Stimulated activated naive CD4-positive, alpha-beta T cell (primary cell): ENCODE results near the gene CRB2.

Source experiments
- DNase-seq, 6 experiments: peaks; one replicate each; lab custom pipeline; 2025; lab: John Stamatoyannopoulos, UW

CRB2 gene

DNA sequence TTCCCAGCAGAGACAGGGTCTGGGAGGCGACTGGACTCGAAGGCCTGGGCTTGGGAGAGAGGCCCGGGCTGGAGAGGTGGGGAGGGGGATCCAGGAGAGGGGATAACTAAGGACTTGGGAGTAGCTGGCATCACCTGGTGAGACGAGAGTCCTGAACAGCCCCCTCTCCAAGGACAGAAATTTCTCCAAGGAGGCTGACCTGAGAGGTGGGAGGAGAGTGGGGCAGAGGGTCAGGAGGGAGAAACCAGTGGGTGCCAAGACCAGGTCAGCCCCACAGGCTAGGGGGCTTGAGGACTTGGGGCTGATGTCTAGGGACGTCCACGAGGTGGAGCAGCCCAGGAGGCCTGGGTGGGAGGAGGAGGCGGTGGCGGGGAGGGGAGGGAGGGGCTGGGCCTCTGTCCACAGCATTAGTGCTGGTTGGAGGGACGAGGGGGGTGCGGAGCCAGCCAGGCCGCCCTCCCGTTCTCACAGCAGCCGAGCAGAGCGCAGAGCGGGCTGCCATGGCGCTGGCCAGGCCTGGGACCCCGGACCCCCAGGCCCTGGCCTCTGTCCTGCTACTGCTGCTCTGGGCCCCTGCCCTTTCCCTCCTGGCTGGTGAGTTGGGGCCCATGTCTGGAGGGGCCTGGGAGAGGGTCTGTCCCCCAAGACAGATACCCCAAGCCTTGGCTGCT, at the start of gene CRB2:
Gene CRB2 (plus strand): TSS at position 437 of the 671 bp plus-strand sequence. CDS start 64 bp downstream, at position 501.
- DNase-seq: no peak

- no peak for DNase-seq
These were observed 46.4 kb upstream of the CRB2 start for GRCh38 chr9:123309611-123310010.

DNA sequence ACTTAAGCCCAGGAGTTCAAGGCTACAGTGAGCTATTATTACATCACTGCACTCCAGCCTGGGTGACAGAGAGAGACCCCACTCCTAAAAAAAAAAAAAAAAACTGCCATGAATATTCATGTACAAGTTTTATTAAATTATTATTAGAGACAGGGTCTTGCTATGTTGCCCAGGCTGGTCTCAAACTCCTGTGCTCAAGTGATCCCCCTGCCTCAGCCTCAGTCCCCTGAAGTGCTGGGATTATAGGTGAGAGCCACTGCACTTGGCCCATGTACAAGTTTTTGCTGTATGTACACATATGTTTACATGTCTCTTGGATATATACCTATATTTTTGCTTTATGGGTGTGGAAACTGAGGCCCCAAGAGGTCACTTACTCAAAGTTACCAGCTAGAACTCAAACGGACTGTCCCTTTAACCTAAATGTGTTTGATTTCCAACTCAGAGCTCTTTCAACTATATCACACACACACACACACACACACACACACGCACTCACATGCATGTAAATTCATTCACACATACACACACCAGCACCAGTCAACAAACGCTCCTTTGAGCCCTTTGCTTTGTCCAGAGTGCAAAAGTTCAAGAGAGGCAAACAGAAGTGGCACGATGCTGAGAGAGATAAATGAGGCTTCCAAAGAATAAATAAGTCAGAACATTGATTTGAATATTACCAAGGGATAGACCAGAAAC, 45.3 kb upstream of the CRB2 start:
- DNase-seq: no peak

DNA sequence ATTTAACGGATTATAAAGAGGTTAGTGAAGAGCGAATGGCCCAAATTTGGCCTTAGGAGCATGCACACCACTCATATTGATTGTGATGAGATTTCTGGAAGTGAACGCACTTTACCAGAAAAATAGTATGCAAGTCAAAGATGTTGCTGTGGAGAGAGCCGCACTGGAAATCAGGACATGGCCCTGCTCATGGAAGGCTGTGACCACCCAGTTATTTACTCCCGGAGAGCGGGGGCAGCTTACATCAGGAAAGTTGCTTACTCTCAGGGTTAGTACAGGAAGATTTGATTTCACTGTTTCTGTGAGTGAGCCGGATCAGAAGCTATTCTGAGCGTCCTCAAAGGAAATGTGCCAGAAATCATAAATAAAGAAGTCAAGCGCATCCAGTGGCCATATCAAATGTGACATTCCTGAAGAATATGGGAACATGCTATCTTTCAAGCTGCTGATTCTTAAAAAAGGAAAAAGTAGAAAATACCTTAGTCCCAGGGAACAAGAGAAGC, 44.7 kb upstream of the CRB2 start:
- no peak for DNase-seq

DNA sequence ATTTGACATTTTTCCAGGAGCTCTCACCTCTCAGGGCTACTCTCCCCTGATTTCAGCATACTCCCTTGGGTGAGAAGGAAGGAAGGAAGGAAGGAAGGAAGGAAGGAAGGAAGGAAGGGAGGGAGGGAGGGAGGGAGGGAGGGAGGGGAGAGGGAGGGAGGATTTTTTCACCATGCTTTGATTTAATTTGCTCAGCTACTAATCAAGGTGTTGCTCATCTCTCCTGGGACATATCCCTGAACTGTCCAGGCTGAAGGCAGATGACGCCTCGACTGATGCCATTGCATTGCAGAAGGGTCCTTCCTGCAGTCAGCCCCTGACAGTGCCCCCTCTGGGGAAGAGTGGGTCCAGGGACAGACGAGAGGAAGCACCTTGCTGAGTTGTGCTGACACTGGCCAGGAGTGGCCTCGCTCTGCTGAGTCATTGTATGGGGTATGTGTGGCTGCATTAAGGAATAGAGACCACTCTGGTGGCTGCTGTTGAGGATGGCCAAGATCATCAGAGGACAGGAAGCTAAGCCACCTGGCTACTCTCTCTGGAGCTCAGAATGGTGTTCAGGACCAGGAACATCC, 43.6 kb upstream of the CRB2 start:
- no peak for DNase-seq

DNA sequence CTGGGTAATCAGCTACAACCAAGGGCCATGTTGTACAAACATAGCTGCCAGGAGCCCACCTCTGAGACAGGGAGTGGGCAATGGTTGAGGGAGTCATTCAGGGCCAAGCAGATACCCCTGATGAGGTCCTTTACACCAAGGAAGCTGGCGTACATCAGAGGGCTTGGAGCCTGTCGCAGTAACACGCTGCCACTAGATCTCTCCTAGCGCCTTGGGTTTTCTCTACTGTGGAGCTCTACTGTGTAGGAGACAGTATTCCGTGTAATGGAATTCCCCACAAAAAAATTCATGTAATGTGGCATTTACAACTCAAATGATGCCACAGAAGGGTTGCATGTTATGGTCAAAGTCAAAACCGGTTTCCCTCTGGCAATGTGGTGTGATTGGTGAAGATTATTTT, 41.4 kb upstream of the CRB2 start:
- no peak for DNase-seq

- DNase-seq: no peak
These were observed 40.4 kb upstream of the CRB2 start for GRCh38 chr9:123315635-123316034.

GRCh38 chr9:123316053-123316718, 39.8 kb upstream of the CRB2 start:
- DNase-seq: no peak

DNA sequence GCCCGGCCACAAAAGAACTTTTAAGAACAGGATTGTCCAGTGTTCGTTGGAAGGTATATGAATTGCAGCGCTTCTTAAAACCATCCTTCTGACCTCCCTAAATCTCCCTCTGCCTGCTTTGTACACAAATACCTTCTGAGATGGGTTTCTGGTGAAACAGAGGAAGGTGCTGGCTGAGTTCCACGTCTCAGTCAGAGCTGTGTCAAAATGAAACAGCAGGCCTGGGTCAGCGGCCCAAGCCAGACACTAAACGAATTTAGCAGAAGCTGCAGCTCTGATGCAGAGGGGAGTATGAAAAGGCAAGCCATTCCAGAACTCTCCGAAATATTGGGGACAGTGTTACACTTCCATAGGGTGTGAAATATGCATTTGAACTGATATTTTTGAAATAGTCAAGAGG, 37.8 kb upstream of the CRB2 start:
- DNase-seq: no peak

DNA sequence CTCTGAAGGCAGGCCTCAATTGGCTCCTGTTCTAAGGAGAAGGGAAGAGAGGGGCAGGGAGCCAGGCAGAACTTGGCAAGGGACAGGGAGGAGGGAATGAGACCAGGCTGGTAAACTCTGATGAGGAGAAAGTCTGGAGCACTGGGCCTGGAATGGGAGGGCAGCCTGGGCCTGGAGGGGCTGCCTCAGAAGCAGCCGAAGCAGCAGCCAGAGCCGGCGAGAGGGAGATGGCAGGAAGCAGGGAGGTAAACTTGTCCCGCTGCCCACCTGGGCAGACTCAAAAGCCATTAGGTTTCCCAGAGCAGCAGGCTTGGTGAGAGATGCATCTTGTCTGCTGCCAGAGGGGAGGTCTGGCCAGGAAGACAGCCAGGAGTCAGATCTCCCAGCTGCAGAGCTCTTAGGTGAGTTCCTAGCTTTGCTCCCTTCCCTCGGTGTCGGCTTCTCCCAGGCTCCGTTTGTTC, 37.0 kb upstream of the CRB2 start:
- DNase-seq: no peak

DNA sequence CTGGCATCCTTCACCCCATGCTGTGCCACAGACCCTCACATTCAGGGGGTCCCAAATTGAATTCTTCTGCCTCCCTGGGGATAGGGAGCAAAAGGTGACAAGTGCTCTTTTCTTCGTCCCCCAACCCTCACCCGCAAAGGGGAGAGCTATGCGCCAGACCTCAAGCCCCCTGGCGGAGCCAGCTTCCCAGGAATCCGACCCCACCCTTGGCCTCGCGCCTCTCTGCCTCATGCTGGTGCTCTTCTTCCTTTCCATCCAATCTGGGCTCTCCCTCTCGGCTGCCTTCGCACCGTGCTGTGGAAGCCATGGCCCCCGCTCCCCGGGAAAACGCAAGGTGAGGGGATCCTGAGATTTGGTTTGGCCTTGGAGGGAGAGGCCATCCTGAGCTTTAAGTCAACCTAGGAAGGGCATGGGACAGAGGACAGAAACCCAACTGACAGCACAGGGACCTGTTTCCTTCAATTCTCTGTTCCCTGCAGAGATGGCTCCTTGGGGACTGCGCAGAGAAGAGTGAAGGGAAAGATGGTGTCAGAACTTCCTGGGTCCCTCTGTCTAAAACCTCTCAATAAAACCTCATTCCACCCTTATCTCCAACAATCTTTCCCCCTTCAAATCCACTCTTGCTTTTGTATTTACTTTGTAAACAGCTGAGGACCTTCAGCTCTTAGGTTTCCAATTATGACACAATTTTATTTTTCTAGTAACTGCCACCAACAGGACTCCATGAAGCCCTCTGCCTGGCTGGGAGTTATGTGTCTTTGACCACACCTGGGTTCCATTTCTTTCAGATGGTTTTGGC, 36.3 kb upstream of the CRB2 start:
- DNase-seq: no peak

DNA sequence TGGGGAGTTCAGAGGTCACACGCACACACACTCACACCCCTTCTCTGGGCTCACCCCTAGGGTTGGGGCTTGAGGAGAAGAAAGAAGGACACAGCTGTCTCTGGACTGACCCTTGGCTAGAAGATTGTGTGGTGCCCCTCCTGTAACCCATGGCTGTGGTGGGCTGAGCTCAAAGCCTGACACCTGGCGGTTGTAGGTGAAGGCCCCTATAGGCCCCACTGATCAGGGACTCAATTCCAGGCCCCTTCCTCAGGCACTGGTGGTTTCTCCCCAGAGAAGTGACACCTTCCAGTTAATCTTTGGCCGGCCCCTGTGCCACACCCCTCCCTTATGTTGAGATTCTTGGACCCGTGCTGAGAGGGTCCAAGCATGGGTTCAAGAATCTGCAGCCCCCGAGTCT, 35.2 kb upstream of the CRB2 start:
- DNase-seq: no peak

DNA sequence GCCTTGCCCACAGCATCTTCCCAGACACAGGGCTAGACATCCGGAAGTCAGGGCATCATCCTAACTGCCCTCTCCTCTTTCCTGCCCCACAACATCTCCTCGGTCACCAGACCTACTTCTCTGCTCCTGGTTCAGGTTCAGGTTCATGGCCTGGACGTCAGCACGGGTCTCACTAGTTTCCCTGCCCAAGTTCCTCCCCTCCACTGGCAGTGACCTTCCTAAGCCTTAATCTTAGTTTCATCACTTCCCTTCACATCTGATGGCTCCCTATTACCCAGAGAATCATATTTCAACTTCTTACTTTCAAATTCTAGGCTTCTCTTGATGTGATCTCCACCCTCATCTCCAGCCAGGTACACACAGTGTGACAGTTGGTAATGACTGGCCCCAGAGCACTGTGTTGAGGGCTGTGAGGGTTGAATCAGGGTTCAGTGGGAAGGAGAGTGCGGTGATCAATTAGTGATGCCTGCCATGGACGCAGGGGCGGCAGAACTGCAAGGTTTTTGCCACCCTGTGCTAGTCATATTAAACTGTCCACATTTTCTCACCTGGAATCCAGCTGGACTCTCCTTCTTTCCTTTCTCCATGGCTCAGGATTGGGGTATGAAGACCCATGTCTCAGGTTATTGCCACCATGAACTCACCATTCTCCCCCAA, 34.3 kb upstream of the CRB2 start:
- no peak for DNase-seq

DNA sequence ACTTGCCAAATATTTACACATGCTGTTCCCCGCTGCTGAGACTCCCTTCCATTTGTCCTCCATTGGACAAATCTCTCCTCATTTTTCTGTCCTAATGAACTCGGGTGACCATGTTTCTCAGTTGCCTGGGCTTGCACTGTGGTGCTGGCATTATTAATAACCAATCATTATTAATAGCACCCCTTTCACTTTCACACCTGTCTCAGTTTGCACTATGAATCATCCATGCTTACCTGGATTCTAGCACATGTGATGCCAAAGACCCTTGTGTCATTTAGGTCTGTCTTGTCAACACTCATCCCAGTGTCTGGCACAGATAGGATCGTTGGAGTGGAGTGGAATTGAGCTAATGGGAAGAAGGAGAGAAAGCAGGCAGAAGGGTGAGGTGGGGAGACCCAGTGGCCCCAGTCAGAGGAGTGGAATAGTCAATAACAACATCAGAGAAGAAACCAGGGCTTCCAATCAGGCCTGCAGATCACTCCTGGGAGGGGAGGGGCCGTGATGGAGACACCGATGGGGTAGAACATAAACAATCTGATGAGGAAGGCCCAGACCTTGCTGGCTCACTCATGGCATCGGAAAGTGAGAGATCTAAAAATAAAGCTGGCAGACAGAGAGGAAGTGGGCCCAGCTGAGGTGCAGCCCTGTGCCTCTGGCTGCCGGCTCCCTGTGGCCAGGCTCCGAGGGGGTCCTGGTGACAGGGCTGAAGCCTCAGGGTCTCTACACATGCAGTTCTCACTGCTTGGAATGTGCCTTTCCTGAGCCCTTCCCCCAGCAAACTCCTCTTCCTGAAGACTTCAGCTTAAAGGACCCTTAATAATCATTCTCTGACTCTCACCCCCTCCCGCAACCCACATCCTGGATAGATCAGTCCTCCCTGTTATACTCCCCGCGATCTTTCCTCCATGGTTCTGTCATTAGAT, 33.5 kb upstream of the CRB2 start:
- peak; percentile 31 to 95 (median 68) for DNase-seq

GRCh38 chr9:123323196-123324013, 32.6 kb upstream of the CRB2 start:
- no peak for DNase-seq

GRCh38 chr9:123324767-123325183, 31.2 kb upstream of the CRB2 start:
- DNase-seq: no peak

DNA sequence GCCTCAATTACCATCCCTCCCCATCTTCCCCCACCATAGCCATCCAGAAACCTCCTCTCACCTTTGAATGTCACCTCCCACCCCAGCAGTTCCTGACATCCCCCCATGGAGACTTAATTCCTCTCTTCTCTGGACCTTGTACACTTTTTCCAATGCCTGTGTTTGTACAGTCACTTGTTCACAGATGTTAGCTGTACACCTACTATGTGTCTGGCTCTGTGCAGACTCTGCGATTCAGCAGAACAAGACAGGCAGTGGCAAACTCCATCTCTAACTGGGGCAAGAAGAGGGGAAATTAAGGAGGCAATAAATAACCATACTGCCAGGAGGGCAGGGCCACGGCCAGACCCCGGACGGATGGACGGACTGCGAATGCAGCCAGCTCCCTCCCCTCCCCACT, 29.8 kb upstream of the CRB2 start:
- DNase-seq: no peak

DNA sequence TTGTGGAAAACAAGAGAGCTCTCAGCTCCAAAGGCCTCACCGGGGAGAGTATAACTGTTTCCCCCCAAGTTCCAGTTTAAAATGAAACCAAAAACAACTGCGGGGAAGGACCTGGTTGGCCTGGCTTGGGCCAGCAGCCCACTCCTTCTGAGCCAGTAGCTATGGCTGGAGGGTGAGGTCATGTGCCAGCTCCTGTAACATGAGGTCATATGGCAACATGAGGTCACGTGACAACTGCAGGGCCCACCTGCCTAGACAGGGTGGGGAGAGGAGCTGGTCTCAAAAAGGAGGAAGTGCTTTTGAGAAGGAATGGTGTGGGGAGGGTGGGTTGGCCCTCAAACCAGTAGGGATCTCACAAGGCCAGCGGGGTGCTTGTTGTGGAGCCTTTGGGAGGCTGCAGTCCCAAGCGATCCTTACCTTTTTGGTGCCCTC, 29.3 kb upstream of the CRB2 start:
- DNase-seq: no peak

- DNase-seq: no peak
These were observed 28.3 kb upstream of the CRB2 start for GRCh38 chr9:123327697-123328100.
